Erythroblast (primary cell): ENCODE results near the gene RPL31.

ENCODE experiments used
- DNase-seq, 2 experiments: peaks; one replicate each; lab custom pipeline; 2025; lab: John Stamatoyannopoulos, UW
- GATA1 ChIP-seq: IDR thresholded peaks from 2 replicates; pipeline ENCODE4 v1.6.1; 2011; ENCODE audit warnings: low read depth, mild to moderate bottlenecking, control low read depth, low read length, moderate library complexity
- POLR2A ChIP-seq: IDR thresholded peaks from 2 replicates; pipeline ENCODE4 v1.6.1; 2011; ENCODE audit warnings: mild to moderate bottlenecking, low read length

The RPL31 gene

DNA sequence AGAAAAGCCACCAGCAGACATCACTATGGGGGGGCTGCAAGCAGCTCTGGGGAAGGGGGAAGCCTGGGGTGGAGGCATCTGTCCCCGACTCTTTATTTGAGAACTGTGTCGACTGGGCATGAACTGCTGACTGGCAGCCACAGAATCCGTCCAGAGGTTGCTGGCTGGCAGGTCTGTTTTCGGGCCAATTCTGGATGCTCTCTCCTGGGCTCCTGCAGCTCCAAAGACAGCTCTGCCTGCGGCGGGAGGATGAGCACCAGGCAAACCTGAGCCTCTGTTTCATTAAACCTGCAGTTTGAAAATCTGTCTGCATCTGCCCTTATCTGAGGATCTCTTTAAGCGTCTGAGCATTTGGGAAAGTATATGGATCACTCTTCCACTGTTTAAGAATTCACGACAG lies 34.4 kb upstream of the RPL31 start:
- TF ChIP-seq GATA1 (no peak), POLR2A (no peak)
- no peak for DNase-seq

DNA sequence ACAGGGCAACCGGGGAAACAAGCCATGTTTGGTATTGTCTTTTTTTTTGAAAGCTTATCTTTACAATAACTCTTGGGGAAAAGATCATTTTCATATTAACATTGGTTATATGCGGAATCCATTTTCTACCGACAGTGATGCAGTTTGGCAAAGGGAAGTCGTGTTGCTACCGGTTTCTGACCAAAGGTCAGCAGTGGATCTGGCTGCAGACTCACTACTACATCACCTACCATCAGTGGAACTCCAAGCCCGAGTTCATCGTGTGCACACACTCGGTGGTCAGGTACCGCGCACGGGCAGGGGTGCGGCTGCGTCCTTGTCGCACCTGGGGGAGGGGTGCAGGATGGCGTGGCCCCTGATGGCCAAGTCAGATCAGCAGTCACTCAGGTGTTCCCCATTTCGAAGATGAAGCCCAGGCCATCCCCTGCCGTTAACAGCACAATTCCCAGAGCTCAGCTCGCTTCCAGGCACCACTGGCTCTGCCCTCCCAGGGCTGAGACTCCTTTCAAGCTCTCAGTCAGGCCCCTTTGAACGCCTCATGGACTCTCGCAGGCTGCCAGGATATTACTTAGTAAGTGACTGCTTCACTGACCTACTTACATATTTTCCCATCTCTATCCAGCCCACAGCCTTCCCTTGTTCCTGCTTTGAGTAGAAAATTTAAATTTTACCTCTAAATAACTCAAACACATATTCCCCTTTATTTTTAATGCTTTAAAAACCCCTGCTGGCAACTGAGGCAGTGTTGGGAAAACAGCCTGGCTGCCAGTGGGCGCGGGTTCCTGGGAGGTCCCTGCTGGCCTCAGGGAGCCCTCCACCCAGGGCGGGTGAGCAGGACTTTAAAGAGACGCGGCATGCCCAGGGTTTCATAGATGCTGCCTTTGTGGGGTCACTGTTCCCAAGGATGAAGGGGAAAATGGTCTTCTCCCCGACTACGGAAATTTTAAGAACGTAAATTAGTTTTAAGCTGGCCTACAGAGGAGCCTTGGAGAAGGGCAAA lies 33.6 kb upstream of the RPL31 start:
- no peak for DNase-seq
- TF ChIP-seq GATA1 (no peak), POLR2A (no peak)

- no peak for DNase-seq
- no peak for TF ChIP-seq POLR2A
Measured at GRCh38 chr2:100969998-100970397, 32.1 kb upstream of the RPL31 start.

GRCh38 chr2:100971221-100971620 lies 30.9 kb upstream of the RPL31 start:
- DNase-seq, result no peak
- TF ChIP-seq POLR2A (no peak), GATA1 (no peak)

DNA sequence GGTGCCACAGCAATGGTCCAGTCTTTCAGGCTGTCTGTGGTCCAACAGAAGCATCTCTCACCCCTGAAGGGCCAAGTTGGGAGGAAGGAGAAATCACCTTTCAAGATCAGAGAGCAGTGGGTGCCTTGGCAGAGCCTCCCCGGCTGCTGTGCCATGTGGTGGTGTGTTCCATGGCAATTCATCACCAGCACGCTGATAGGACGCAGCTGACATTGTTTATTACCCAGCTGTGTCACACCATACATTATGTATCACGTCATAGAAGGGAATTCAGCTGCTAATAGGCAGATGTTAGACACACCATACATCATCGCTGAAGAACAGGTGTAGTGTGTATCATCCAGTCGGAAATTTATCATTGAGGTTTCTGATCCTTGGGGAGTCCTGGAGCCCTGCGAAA lies 29.6 kb upstream of the RPL31 start:
- no peak for TF ChIP-seq POLR2A
- no peak for DNase-seq

DNA sequence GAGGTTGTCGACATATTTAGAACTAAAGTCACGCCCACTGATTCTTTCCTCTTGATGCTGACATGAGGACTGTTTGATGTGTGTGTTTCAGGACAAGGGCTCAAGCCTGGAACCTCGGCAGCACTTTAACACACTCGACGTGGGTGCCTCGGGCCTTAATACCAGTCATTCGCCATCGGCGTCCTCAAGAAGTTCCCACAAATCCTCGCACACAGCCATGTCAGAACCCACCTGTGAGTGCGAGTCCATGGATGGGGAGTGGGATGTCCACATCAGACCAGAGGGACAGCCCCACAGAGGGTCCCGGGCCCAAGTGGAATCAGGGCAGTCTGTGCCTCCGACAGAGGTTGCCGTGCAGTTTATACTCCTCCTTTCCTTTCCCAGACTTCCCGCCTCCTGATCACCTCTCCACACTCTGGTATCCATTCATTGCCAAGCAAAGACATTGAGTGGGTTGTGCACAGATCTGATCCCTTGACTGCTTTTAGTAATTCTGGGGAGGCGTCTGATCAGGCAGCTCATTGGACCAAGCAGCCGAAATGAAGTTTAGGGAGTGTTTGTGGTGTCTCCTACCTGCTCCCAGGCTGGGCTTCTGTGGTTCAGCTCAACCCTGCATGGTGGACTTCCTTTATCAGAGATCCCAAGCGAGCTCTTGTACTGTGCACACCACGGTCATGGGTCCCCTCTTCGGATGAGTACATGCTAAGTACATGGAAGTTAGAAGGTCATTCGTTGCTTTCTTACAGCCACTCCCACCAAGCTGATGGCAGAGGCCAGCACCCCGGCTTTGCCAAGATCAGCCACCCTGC lies 27.2 kb upstream of the RPL31 start:
- no peak for DNase-seq
- TF ChIP-seq POLR2A (no peak), GATA1 (no peak)

GRCh38 chr2:100975521-100975785 lies 26.6 kb upstream of the RPL31 start:
- DNase-seq, result no peak
- TF ChIP-seq POLR2A, result no peak
- no peak for TF ChIP-seq GATA1

- TF ChIP-seq GATA1 (no peak), POLR2A (no peak)
- no peak for DNase-seq
Measured at GRCh38 chr2:100976061-100976460, 26.0 kb upstream of the RPL31 start.

DNA sequence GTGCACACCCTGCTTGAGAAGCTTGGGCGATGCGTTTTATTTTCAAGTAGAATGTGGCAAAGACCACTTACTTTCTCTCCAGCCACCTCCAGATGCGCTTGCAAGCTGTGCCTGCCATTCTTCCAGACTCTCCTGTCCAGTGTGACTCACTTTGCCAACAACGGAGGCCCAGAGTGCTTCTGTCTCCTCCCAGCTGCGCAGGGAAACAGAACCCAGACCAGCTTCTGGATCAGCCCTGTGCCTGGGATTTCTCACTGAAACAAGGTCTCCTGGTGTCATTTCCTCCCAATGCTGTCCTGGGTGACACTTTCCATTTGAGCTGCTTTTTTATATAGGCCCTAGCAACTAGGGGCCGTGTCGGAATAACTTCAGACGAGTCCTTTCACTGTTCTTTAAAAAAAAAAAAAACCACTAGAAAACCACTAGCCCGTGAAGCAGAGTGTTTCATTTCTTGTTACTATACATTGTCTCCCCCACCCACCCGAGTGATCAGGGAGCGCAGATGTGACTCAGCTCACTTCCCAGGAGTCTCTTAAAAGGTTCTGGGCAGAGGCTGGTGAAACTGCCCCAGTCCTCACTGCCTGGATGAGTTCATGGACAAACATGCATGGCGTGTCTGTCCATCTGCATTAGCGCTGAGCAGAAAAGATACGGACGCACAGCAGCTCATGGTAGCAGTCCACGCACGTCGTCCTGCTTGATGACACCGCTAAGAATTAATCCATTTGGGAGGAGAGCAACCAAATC lies 25.3 kb upstream of the RPL31 start:
- no peak for TF ChIP-seq GATA1
- TF ChIP-seq POLR2A, result no peak
- DNase-seq, result no peak

DNA sequence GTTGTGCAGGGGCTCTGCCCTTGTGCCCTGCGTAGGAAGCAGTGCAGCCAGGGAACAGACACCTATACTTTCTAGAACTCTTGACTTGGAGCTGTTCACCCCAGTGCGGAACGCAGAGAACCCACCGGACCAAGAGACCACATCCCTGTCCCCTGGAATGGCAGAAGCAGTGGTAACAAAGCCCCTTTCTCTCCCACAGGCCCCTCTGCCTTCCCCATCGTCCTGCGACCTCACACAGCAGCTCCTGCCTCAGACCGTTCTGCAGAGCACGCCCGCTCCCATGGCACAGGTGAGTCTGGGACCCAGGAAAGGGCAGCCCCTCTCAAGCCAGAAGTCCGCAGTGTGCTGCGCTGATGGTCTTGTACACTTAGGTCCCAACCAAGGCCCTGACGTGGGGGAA lies 24.6 kb upstream of the RPL31 start:
- no peak for DNase-seq
- TF ChIP-seq POLR2A, result no peak
- no peak for TF ChIP-seq GATA1

- TF ChIP-seq POLR2A, result no peak
- DNase-seq, result no peak
Measured at GRCh38 chr2:100978582-100979191, 23.4 kb upstream of the RPL31 start.

DNA sequence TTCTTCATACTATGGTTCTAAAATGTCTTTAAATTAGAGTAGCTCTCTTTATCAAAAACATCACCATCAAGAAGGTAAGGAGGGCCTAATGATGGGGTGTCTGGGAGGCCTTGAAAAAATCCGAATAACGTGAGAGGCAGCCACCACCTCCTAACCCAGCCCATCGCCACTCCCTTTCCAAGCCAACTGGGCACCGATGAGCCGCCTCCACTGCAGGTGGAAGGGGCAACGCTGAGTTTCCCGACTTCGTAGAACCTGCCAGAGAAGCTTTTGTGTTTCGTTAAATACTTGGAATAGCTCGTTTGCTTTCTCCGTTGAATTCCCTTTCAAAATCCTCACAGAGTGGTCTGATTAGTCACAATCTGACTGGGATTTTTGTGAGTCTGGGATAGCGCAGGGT lies 22.0 kb upstream of the RPL31 start:
- no peak for TF ChIP-seq GATA1
- no peak for TF ChIP-seq POLR2A
- no peak for DNase-seq

GRCh38 chr2:100981011-100981410 lies 21.1 kb upstream of the RPL31 start:
- no peak for DNase-seq
- TF ChIP-seq POLR2A (no peak), GATA1 (no peak)
